Coronary artery (tissue), 2 donors: ENCODE measurements around the gene OTX2.

Experiments used
- DNase-seq: peaks from one replicate; pipeline ENCODE4 v3.0.0-alpha.2; 2017; ENCODE audit warnings: low spot score
- H3K27ac ChIP-seq, 2 donors: fragments of 200-600 bp; sonication (generic); one replicate each; pipeline ENCODE4 v1.5.1; 2016 to 2019
- H3K4me3 ChIP-seq: fragments of 200-600 bp; sonication (generic); 2 replicates; pipeline ENCODE4 v1.5.1; 2016; ENCODE audit warnings: mild to moderate bottlenecking, moderate library complexity
- TF ChIP-seq, protein P1 (sequence below): fragments of 200-600 bp; sonication (generic); IDR thresholded peaks from one replicate; pipeline ENCODE4 v1.5.1; 2019; ENCODE audit warnings: antibody characterized with exemption

The OTX2 gene

DNA sequence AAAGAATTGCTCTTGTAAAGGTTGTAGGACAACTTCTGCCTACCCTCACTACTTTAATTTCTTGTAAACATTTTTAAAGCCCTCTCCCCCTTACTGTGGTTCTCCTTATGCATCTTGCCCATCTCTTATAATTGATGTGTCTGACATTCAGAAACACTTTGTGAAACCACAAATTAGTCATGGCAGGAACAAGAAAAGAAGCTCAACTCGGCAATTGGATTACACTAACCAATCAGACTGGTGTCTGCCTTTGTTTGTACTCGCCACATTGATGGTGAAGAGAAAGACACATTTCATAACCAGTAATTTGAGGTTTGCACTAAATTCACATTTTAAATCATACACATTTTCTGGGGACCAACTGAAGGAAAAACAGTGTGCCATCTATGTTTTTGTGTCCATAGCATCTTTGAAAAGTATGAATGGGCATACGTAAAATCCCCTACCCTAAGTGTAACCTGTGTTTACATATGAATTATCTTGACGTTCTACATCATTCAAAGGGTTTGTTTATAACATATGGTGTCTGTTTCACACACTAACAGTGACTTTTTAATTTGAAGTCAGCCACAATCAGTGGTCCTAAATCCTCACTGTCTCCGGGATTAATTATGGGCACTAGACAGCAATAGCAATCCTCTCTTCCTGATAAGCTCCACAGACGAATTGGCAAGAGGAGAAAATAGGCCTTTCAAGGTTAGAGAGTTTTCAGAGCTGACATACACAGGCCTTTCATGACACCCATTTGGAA lies 49.9 kb downstream of the OTX2 start:
- TF ChIP-seq, protein P1, sequence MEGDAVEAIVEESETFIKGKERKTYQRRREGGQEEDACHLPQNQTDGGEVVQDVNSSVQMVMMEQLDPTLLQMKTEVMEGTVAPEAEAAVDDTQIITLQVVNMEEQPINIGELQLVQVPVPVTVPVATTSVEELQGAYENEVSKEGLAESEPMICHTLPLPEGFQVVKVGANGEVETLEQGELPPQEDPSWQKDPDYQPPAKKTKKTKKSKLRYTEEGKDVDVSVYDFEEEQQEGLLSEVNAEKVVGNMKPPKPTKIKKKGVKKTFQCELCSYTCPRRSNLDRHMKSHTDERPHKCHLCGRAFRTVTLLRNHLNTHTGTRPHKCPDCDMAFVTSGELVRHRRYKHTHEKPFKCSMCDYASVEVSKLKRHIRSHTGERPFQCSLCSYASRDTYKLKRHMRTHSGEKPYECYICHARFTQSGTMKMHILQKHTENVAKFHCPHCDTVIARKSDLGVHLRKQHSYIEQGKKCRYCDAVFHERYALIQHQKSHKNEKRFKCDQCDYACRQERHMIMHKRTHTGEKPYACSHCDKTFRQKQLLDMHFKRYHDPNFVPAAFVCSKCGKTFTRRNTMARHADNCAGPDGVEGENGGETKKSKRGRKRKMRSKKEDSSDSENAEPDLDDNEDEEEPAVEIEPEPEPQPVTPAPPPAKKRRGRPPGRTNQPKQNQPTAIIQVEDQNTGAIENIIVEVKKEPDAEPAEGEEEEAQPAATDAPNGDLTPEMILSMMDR = no peak
- Histone ChIP-seq H3K4me3 (no peak overlapping the region), H3K27ac (no peak overlapping the region)
- DNase-seq = no peak

DNA sequence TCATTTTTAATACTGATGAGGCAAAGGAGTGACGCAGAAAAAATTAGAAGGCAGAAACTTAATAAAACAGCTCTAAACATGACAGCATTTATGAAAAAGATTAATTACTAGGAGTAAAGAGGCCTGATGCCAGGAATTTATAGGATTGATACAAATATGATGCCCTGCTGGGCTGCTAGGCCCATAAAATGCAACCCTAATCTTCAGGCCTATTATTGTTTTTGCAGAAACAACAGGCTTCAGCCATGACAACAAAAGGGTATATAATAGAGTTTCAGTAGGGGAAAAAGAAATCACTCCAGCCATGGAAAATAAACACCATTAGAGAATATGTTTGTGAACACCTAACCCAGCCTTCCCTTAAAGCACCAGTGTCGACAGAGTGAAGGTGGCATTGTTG lies 50.6 kb downstream of the OTX2 start:
- DNase-seq = no peak
- TF ChIP-seq, protein P1 = no peak
- H3K27ac ChIP-seq = no peak overlapping the region
- H3K4me3 ChIP-seq = no peak overlapping the region

DNA sequence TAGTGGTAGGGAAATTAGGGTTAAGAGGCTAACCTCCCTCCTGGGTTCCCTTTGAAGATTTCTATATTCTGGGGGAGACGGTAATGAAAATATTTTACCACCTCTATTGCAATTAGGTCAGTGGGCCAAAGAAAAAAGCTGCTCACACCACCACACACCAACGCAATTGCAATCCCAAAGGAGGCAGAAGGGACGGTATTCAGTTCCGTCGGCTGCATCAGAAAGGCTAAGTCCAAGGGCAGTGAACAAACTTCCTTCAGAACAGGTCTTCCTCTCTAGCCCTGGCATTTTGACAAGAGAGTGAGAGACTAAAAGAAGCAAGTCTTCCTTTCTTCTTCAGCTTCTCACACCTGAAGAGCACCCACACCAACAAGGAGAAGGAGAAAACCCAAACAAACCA lies 51.2 kb downstream of the OTX2 start:
- Histone ChIP-seq H3K27ac (no peak overlapping the region), H3K4me3 (no peak overlapping the region)
- TF ChIP-seq, protein P1 = no peak
- DNase-seq = no peak

DNA sequence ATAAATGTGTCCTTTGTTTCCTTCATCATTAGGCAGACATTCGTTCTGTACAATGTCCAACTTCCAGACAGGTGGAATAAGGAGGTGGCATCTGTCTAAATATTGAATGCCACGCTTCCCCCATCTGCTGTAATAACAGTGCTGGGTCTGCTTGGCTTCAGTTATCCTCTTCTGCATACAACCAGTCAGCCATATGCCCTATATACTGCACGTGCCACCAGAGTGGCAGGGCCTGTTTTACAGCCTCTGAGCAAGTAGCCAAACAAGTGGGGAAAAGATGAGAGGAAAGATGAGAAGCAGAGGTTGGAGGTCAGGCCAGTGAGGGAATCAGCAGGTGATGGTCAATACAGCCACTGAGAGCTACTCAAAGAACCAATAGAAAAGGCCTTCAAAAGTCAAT lies 55.4 kb downstream of the OTX2 start:
- Histone ChIP-seq H3K4me3 (no peak overlapping the region), H3K27ac (no peak overlapping the region)
- TF ChIP-seq, protein P1 = no peak
- no peak for DNase-seq

GRCh38 chr14:56753396-56753795 lies 56.9 kb downstream of the OTX2 start:
- TF ChIP-seq, protein P1 = no peak
- no peak for DNase-seq
- H3K27ac ChIP-seq = no peak overlapping the region
- no peak overlapping the region for H3K4me3 ChIP-seq

- TF ChIP-seq, protein P1 = no peak
- DNase-seq = no peak
- Histone ChIP-seq H3K27ac (no peak overlapping the region), H3K4me3 (no peak overlapping the region)
Observed at GRCh38 chr14:56752428-56752827, 57.9 kb downstream of the OTX2 start.

DNA sequence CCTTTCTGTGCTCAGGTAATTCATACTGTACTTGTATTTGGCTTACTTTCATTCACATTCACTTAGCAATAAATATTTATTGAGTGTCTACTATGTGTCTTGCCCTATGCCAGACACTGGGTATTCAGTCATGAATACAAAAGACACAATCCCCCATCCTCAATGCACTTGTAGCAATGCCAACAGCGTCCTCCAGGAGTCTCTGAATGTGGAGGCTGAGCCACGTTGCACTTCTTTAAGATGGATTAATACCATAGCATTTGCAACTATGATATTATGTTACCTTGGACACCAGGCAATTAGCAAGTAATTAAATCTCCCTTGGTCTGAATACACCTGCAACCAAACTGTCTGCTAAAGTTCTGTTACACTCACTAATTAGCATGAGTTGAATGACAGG lies 58.8 kb downstream of the OTX2 start:
- no peak overlapping the region for H3K27ac ChIP-seq
- no peak overlapping the region for H3K4me3 ChIP-seq
- no peak for DNase-seq
- TF ChIP-seq, protein P1 = no peak
